ENCODE measurements around the gene TNFSF4.

DNA sequence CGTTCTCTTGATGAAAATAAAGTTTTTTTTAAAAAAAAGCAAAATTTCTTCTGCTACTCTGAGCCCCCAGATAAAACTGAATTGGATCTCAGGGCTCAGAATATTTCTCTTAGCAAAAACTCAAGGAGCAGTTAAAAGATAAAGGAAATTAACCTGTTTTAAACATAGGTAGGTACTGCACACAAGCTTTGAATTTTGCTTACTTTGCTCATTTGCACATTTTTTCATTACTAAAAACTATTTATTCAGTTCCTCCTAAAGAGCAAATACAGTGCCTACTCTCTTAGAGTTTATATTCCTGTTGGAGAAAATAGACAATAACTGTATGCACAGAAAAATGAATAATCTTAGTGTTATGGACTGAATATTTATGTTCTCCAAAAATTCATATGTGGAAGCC, 13.0 kb upstream of the TNFSF4 start:
- TF ChIP-seq, protein P1, sequence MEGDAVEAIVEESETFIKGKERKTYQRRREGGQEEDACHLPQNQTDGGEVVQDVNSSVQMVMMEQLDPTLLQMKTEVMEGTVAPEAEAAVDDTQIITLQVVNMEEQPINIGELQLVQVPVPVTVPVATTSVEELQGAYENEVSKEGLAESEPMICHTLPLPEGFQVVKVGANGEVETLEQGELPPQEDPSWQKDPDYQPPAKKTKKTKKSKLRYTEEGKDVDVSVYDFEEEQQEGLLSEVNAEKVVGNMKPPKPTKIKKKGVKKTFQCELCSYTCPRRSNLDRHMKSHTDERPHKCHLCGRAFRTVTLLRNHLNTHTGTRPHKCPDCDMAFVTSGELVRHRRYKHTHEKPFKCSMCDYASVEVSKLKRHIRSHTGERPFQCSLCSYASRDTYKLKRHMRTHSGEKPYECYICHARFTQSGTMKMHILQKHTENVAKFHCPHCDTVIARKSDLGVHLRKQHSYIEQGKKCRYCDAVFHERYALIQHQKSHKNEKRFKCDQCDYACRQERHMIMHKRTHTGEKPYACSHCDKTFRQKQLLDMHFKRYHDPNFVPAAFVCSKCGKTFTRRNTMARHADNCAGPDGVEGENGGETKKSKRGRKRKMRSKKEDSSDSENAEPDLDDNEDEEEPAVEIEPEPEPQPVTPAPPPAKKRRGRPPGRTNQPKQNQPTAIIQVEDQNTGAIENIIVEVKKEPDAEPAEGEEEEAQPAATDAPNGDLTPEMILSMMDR (IDR thresholded peaks at IDR 0.05) = no peak
- TF ChIP-seq POLR2A (IDR thresholded peaks at IDR 0.05) = no peak
